ENCODE results near the gene FUOM. TPM values are rescaled to one million over a fixed set of nuclear protein-coding genes. Genes with fewer than 3 reads are reported as not detected.
"Not testable (repeated sequence)": the region's sequence is repeated elsewhere in the genome, so short reads cannot be mapped to it uniquely, and the experiment has no call there.

FUOM gene
- total RNA-seq, 1 experiment from 2014 or later = not detected

DNA sequence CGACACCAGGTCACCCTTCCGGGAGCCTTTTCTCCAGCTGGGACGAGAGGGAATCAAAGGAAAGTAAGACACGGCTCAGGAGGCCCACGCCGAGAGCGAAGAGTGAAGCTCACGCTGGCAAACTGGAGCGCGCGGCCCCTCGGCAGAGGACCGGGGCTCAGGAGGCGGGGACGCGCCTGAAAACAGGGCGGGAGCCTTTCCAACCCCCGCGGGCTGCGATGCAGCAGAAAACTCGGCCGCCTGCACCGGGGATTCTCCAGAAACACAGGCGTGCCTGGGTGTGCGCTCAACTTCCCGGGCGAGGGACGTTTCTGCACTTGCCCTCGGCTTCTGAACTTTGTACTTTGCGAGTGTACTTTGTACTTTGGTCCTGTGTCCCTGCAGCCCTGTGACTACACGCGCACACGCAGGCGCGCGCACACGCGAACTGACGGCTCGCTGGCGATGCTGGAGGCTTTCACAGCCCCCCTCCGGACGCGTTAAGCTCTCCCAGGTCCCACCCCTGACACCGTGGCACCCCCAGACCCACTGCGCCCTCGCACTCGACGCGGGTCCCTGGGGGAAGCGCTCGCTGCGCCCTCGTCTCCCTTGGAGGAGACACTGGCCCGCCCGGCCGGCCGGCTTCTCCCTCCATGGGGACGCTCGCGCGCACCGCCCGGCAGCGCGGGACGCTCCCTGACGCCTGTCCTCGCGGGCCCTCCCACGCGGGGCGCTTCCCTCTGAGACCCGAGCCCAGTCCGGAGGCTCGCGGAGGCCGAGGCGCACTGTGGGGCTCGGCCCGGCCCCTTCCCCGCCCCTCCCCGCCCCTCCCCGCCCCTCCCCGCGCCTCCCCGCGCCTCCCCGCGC is 20.7 kb upstream of the FUOM start:
- Histone ChIP-seq H3K4me3 (peak overlapping the region; percentile 63), H3K27ac (no peak overlapping the region), H3K9me3 (replicated peaks) (no peaks in the 10 kb centered on the region), H3K36me3 (no peaks in the 10 kb centered on the region), H3K4me1 (no peaks in the 10 kb centered on the region), H3K27me3 (no peaks in the 10 kb centered on the region)
- DNase-seq = peak; percentile 31 to 51

DNA sequence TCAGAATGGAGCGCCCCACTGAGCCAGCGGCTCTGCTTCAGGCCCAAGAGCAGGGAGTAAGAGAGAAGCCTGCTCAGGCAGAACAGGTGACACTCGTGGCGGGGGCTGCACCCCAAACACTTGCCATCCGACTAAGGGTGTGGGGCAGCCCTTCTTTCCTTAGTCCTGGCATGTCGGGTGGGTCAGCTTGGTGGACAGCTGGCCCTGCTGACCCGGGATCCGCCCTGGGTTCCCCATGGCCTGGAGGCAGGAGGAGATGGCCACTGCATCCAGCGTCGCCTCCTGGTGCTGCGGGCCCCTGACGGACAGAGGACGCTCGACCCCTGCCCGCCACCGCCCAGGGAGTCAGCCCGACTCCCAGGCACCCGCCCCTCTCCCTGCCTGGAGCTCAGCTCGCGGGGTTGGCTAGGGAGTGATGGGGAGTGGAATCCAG is 20.0 kb upstream of the FUOM start:
- DNase-seq = no peak
- H3K27ac ChIP-seq = no peak overlapping the region
- peak overlapping the region; percentile 63 for H3K4me3 ChIP-seq
- H3K36me3 ChIP-seq = no peaks in the 10 kb centered on the region
- H3K9me3 ChIP-seq (replicated peaks) = no peaks in the 10 kb centered on the region
- H3K4me1 ChIP-seq = no peaks in the 10 kb centered on the region
- H3K27me3 ChIP-seq = no peaks in the 10 kb centered on the region

DNA sequence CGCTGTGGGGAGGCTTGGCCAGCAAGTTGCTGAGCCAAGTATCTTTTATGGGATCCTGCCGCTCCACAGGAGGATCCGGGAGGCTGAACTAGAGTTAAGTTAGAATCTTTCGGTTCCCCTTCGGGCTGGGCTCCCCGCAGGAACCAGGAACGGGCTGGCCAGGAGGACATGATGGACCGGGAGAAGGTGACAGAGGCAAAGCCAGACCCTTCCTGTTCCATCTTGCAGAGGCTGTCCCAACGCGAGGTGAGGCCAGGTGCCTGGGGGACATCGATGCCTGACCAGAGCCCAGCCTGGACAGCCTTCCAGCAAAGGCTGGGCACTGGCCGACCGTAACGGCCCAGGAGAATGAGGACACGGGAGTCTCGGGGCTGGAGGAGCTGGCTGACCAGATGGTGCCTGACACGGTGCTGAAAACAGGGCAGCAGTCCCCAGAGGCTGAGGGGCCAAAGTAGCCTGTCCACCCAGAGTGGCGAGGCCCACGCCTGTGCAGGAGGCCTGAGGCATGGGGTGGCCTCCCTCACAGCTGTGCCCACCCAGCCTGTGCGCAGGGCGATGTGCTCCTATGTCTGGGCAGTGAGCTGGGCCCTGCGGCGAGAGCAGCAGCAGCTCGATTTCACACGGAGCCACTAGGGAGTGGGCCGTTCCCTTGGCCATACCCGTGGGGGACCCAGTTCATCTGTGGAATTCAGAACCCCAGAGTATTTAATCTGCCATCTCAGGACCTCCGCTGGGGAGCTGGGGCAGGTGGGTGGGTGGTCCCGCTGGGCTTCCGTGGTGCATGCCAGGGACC is 19.4 kb upstream of the FUOM start:
- Histone ChIP-seq H3K36me3 (no peaks in the 10 kb centered on the region), H3K9me3 (replicated peaks) (no peaks in the 10 kb centered on the region), H3K4me3 (peak overlapping the region; percentile 63), H3K27me3 (no peaks in the 10 kb centered on the region), H3K27ac (no peak overlapping the region), H3K4me1 (no peaks in the 10 kb centered on the region)
- DNase-seq = no peak

DNA sequence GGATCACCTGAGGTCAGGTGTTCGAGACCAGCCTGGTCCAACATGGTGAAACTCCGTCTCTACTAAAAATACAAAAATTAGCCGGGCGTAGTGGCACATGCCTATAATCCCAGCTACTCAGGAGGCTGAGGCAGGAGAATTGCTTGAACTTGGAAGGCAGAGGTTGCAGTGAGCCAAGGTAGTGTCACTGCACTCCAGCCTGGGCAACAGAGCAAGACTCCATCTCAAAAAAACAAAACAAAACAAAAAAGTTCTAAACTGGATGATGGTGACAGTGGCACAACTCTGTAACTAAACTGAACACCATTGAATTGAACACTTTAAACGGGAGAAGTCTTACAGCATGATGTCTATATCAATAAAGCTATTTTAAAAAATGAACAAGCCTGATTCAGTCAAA is 18.4 kb upstream of the FUOM start:
- H3K27me3 ChIP-seq; H3K4me1 ChIP-seq; H3K36me3 ChIP-seq; H3K27ac ChIP-seq; H3K9me3 ChIP-seq (replicated peaks); H3K4me3 ChIP-seq; DNase-seq: not testable (repeated sequence)

DNA sequence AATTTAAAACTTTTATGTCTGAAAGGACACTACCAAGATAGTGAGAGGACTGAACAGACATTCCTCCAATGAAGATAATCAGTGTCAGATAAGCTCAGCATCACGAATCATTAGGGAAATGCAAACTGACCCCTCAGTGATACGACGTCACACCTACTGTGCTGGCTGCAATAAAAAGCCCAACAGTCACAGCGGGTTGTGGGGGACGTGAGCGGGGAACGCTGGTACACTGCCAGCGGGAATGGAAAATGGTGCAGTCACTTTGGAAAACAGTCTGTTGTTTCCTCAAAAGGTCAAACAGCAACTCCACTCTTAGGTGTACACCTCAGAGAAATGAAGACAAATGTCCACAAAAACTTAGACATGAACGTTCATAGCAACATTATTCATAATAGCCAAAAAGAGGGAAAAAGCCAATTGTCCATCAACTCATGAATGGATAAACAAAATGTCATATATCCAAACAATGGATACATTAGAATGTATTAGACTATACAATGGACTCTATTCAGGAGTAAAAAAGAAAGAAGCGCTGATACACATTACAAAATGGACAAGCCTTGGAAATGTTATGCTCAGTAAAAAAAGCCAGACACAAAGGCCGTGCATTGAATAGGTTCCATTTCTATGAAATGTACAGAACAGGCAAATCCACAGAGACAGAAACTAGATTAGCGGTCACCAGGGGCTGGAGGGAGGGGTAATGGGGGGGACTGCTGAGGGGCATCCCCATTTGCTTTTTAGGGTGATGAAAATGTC is 17.7 kb upstream of the FUOM start:
- Histone ChIP-seq H3K4me3 (no peak overlapping the region), H3K4me1 (no peaks in the 10 kb centered on the region), H3K36me3 (no peaks in the 10 kb centered on the region), H3K27ac (no peak overlapping the region), H3K9me3 (replicated peaks) (no peaks in the 10 kb centered on the region), H3K27me3 (no peaks in the 10 kb centered on the region)
- DNase-seq = no peak

DNA sequence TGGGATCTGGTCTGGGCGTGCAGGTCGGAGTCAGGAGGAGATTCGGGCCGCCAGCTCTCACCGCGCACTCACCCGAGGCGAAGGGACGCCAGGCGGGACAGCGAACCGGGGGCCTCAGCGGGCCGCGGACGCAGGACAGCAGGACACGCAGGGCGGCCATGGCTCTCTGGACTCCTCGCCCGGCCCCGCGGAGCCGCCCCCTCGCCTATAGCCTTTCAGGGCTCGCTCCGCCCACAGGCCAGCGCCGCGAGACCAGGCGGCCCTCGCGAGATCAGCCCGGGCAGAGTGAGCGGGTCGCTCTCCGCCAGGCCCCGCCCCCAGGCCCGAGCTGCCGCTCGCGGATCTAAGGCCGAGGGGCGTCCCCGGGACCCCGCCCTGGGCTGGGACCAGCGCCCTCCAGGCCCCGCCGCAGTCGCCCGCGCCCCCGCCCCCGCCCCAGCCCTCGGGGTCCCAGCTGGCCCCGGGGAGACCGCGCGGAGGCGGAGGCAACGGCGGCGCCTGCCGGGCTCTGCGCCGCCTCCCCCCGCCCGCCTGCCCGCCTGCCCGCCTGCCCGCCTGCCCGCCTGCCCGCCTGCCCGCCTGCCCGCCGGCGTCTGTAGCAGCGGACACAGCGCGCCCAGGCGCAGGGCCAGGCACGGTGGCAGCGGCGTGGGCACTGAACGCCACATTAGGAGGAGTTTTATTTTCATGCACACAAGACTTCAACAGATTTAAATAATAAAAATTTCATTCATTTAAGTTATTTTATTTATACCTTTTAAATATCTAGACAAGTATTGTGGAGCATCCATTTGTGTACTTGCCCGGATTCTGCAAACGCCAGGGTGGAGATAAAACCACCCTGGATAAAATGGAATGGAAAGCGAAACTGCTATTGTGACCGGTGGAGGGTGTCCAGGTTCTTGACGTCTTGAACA is 15.6 kb upstream of the FUOM start, which contains the start of gene ECHS1:
ECHS1 (minus strand) TSS at position 181 of the 917 bp plus-strand sequence; CDS start at position 160, 21 bp downstream.
- Histone ChIP-seq H3K36me3 (peaks cover 3% of the 10 kb centered on the region; the same call in 1 of the 2 replicates), H3K9me3 (replicated peaks) (no peaks in the 10 kb centered on the region), H3K27me3 (no peaks in the 10 kb centered on the region), H3K27ac (peak within 1 kb of the TSS; percentile 28; the same call in 1 of the 2 replicates), H3K4me1 (no peaks in the 10 kb centered on the region), H3K4me3 (peak within 1 kb of the TSS; percentile 69)
- DNase-seq = peak; percentile 90

DNA sequence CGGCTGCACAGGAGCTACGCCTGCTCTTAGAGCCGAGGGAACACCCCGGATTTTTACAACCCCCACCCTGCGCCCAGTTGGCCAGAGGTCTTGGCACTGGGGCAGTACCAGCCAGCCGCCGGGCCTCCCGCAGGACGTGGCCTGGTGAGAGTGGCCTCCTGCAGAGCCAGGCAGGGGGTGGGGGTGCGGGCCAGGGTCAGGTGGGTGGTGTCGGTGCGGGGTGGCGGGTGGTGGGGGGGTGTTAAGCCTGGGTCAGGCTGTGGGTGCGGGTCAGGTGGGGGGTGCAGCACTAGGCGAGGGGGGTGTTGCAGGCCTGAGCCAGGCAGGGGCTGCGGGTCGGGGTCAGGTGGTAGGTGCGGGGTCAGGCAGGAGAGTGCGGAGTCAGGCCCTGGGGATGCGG is 14.7 kb upstream of the FUOM start:
- Histone ChIP-seq H3K9me3 (replicated peaks) (no peaks in the 10 kb centered on the region), H3K4me1 (no peaks in the 10 kb centered on the region), H3K36me3 (peaks cover 3% of the 10 kb centered on the region; the same call in 1 of the 2 replicates), H3K4me3 (no peak overlapping the region), H3K27me3 (no peaks in the 10 kb centered on the region), H3K27ac (no peak overlapping the region)
- DNase-seq = no peak

DNA sequence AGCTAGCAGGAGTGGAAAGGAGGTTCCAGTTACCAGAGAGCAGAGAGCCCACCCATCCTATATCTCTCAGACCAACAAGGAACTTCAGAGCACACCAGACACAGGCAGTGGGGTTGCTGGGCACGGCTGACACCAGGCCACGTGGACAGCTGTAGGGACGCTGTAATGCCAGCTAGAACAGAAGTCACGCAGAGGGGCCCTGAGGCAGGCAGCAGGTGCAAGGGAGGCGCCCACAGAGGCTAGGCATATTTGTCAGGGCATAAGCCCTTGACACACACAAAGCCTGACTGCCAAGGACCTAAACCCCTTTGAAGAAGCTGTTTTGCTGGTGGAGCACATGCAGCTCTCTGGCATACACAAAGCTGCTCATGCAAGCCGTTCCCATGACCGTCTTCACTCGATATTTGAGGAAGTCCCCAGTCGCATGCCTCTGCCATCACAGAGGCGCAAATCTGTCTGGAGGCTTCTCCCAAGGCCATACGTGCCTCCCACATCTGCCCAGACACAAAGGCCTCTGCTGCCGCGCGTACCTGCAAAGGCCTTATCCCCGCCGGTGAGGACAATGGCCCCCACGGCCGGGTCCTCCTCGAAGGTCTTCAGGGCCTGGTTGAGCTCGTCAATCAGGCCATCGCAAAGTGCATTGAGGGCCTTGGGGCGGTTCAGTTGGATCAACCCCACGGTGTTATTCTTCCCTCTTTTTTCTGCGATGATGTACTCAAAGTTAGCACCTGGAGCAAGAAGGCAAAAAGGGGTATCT is 12.4 kb upstream of the FUOM start:
- no peak for DNase-seq
- Histone ChIP-seq H3K27ac (no peak overlapping the region), H3K9me3 (replicated peaks) (no peaks in the 10 kb centered on the region), H3K36me3 (peaks cover 3% of the 10 kb centered on the region; the same call in 1 of the 2 replicates), H3K4me3 (no peak overlapping the region), H3K4me1 (no peaks in the 10 kb centered on the region), H3K27me3 (no peaks in the 10 kb centered on the region)

DNA sequence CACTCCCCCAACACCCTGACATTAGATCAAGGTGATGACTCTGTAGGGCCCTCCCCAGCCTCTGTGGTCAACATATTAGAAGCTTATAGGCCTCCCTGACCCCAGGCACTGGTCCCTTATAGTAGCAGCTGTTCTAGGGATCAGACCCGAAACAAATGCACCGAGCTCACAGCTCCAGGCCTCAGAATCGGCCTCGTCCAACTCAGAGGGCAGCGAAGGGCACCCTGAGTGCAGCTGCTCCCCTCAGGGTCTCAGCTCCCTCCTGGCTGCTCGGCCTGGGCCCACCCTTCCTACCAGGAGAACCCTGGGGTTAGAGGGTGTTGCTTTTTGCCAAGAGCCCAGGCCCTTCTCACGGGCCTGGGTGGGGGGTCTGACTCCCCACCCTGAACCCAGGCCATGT is 10.3 kb upstream of the FUOM start:
- peak in 1 of 2 experiments; percentile 29 for DNase-seq
- H3K27ac ChIP-seq = no peak overlapping the region
- no peaks in the 10 kb centered on the region for H3K27me3 ChIP-seq
- no peak overlapping the region for H3K4me3 ChIP-seq
- H3K4me1 ChIP-seq = no peaks in the 10 kb centered on the region
- H3K9me3 ChIP-seq (replicated peaks) = no peaks in the 10 kb centered on the region
- peaks cover 3% of the 10 kb centered on the region; the same call in 1 of the 2 replicates for H3K36me3 ChIP-seq

DNA sequence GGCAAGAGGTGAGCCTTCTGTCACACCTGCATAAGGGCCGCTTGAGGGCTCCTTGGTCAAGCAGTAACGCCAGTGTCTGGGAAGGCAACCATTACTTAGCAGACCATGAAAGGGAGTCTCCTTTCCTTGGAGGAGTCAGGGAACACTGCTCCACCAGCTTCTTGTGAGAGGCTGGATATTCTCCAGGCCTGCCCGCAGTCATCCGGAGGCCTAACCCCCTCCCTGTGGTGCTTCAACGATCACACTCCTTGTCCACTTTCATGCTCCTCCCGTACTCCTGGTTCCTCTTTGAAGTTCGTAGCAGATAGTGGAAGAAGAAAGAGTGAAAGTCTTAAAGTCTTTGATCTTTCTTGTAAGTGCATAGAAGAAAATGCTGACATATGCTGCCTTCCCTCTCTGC is 9.6 kb upstream of the FUOM start:
- H3K27ac ChIP-seq; H3K4me1 ChIP-seq; DNase-seq; H3K9me3 ChIP-seq (replicated peaks); H3K27me3 ChIP-seq; H3K36me3 ChIP-seq; H3K4me3 ChIP-seq: not testable (repeated sequence)

DNA sequence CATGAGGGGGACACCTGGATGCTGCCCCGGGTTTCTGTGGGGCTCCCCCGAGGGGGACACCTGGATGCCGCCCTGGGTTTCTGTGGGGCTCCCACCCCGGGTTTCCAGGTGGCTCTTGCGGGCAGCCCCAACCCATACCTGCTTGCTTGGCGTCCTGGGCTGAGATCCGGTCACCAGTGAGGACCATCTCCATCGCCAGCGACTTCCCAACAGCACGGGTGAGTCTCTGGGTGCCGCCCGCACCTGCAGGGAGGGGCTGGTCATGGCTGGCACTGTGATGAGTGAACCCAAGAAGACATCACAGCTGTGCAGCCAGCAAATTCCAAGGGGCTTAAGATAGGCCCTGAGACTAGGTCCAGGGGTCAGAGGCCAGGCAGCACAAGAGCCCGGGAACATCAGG is 8.9 kb upstream of the FUOM start:
- Histone ChIP-seq H3K27me3 (no peaks in the 10 kb centered on the region), H3K36me3 (peaks cover 3% of the 10 kb centered on the region; the same call in 1 of the 2 replicates)
- no peak for DNase-seq

DNA sequence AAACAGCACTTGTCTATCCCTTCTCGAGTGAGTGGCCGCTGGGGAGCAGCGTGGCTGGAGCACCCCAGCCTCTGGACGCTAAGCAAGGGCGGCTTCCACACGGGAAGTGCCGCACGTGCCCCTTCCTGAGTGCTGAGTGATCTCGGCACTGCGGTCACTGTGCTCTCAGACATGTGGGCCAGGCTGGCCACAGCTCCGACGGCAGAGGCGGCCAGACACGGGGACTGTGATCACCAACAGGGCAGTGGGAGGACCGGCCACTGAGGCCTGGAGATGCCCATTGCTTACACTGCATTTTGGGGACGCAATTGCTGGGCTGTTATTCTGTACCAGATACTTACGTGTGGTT is 8.3 kb upstream of the FUOM start:
- Histone ChIP-seq H3K27ac (no peak overlapping the region), H3K36me3 (peaks cover 3% of the 10 kb centered on the region; the same call in 1 of the 2 replicates), H3K27me3 (no peaks in the 10 kb centered on the region), H3K4me3 (no peak overlapping the region), H3K9me3 (replicated peaks) (no peaks in the 10 kb centered on the region), H3K4me1 (no peaks in the 10 kb centered on the region)
- no peak for DNase-seq

More for the DNA sequence above, 8.9 kb upstream of the FUOM start:
- Histone ChIP-seq H3K4me1 (no peaks in the 10 kb centered on the region), H3K9me3 (replicated peaks) (no peaks in the 10 kb centered on the region), H3K4me3 (no peak overlapping the region), H3K27ac (no peak overlapping the region)

DNA sequence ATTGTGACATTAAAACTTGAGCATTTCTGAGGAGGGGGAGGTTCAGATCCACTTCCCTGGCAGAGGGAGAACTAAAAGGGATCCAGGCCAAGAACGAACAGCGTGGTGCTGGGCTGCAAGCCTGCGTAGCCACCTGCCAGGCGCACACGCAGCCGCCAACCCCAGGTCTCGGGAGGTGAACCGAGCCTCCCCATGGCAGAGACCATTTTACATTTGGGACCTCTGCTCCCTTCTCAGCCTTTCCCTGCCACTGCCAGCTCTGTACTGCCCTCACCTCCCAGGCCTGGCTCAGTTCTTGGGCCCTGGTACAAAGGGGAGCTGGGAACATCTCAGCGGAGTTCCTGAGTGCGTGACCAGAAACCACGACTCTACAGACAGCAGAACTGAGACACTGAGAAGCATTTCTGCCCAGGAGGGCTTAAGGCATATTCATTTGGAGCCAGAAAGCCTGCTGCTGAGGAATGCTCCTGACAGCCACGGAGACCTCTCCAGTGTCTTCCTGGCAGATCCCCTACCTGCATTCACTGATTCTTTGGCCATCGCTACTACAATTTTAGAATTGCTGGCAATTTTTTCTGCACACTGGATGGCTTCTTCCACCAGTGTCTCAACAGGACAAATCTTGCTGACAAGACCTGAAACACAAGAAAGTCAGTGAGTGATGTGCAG is 7.8 kb upstream of the FUOM start:
- DNase-seq = no peak
- Histone ChIP-seq H3K4me3 (no peak overlapping the region), H3K27ac (no peak overlapping the region), H3K9me3 (replicated peaks) (no peaks in the 10 kb centered on the region), H3K36me3 (peaks cover 3% of the 10 kb centered on the region; the same call in 1 of the 2 replicates), H3K27me3 (no peaks in the 10 kb centered on the region), H3K4me1 (no peaks in the 10 kb centered on the region)
